ENCODE data around the gene MLLT3.

DNA sequence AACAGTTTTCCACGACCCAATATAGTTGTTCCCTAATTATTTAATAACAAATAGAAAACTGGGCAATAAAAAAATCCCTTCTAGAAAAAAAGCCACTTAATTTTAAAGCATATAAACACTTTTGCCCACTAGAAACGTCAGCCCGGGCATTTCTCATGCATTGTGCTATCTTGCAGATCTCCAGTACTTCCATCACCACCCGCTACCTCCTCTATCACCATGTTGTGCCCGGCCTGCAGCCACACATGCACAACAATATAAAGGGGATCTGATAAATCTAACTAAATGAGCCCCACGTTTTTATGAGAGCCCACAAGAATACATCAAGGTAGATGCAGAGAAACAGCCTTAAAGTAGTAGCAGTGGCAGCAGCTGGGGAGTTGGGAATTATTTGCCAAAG, 272.7 kb downstream of the MLLT3 start:
- TF ChIP-seq, protein P1, sequence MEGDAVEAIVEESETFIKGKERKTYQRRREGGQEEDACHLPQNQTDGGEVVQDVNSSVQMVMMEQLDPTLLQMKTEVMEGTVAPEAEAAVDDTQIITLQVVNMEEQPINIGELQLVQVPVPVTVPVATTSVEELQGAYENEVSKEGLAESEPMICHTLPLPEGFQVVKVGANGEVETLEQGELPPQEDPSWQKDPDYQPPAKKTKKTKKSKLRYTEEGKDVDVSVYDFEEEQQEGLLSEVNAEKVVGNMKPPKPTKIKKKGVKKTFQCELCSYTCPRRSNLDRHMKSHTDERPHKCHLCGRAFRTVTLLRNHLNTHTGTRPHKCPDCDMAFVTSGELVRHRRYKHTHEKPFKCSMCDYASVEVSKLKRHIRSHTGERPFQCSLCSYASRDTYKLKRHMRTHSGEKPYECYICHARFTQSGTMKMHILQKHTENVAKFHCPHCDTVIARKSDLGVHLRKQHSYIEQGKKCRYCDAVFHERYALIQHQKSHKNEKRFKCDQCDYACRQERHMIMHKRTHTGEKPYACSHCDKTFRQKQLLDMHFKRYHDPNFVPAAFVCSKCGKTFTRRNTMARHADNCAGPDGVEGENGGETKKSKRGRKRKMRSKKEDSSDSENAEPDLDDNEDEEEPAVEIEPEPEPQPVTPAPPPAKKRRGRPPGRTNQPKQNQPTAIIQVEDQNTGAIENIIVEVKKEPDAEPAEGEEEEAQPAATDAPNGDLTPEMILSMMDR (IDR thresholded peaks at IDR 0.05): no peak
- no peak for TF ChIP-seq POLR2A (IDR thresholded peaks at IDR 0.05)

All from thyroid gland (tissue), 4 donors.